Measurements from ENCODE around the gene PSMG2. TPM values are rescaled to one million over a fixed set of nuclear protein-coding genes. Genes with fewer than 3 reads are reported as not detected.

PSMG2 gene
- total RNA-seq, 1 experiment from 2014 or later = 91.7 TPM

DNA sequence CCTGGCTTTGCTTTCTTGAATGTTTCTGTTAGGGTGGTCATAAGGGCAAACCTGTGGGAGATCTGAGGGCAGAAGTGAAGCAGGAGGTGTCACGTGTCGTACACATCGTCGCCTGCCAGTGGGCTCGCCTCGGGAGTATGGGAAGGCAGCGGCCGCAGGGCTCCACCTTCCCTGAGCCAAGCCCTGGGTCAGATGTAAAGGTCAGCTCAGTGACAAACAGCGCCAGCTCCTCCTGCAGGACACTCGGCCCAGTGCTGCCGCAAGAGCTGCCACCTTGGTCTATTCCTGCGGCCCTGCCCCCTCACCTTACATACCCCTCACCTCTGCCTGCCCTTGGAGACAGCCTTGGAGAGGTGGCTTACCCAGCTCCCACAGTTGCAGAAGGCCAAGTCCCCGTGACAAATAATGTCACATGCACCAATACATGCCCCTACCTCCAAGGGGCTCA lies 64.2 kb downstream of the PSMG2 start:
- Histone ChIP-seq H3K4me3 (ENCODE audit: insufficient read depth, low read depth, low read length) (no peak overlapping the region), H3K36me3 (replicated peaks; ENCODE audit: control insufficient read depth, insufficient read depth, low read length) (no peaks in the 10 kb centered on the region), H3K27me3 (ENCODE audit: control insufficient read depth, insufficient read depth, low read length) (no peaks in the 10 kb centered on the region)
- peak; percentile 88 for DNase-seq

DNA sequence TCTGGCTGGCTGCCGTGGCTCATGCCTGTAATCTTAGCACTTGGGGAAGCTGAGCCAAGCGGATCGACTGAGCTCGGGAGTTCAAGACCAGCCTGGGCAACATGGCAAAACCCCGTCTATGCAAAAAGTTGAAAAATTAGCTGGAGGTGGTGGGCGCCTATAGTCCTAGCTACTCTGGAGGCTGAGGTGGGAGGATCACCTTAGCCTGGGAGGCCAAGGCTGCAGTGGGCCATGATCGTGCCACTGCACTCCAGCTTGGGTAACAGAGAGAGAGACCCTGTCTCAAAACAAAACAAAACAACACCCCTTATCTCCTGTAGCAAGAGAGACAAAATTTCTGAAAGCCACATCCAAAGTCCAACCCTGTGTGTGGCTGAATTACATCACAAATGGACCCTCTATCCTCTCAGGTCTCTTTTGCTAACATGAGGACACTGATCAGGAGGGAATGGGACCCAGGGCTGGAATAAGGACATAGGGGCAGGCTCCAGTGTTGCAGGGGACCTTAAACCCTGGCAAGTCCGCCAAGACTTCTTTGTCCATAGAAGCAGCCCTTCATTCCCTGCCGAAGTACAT lies 64.8 kb downstream of the PSMG2 start:
- Histone ChIP-seq H3K4me3 (ENCODE audit: insufficient read depth, low read depth, low read length) (no peak overlapping the region), H3K27me3 (ENCODE audit: control insufficient read depth, insufficient read depth, low read length) (no peaks in the 10 kb centered on the region), H3K36me3 (replicated peaks; ENCODE audit: control insufficient read depth, insufficient read depth, low read length) (no peaks in the 10 kb centered on the region)
- no peak for DNase-seq

DNA sequence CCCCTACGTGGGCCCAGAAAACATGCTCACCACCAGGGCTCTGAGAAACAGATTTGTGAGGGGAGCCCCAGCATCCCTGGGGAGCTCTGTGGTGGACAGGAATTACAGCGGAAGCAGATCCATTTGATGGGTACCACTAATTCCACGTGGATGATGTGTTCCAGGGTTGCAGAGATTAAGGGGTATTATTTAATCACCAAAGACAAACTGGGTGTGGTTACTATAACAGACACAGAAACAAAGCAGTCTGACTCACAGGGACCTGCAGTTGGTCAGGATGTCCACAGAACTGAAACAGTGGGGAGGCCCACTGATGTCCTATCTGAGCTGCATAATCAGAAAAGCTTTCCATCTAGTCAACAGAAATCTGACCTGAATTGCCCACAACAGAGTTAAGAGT lies 65.8 kb downstream of the PSMG2 start:
- Histone ChIP-seq H3K27me3 (ENCODE audit: control insufficient read depth, insufficient read depth, low read length) (no peaks in the 10 kb centered on the region), H3K4me3 (ENCODE audit: insufficient read depth, low read depth, low read length) (no peak overlapping the region), H3K36me3 (replicated peaks; ENCODE audit: control insufficient read depth, insufficient read depth, low read length) (no peaks in the 10 kb centered on the region)
- DNase-seq = no peak

DNA sequence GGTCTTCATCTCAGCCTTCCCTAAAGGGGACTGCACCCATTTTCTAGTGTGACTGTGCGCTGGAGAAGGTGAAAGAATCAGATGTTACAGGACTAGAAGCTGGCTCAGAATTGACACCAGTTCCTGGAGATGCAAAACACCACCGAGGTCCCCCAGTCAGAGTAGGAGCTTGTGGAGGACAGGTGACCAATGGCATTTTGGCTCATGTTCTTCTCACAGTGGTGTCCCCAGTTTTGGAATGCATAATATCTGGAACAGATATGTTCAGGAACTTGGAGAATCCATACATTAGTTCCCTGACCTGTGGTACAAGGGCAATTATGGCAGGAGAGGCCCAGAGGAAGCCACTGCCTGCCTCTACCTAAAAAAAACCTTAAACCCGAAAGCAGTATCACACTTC lies 66.3 kb downstream of the PSMG2 start:
- no peak overlapping the region for H3K4me3 ChIP-seq (ENCODE audit: insufficient read depth, low read depth, low read length)
- DNase-seq = no peak
- no peaks in the 10 kb centered on the region for H3K27me3 ChIP-seq (ENCODE audit: control insufficient read depth, insufficient read depth, low read length)
- H3K36me3 ChIP-seq (replicated peaks; ENCODE audit: control insufficient read depth, insufficient read depth, low read length) = no peaks in the 10 kb centered on the region

DNA sequence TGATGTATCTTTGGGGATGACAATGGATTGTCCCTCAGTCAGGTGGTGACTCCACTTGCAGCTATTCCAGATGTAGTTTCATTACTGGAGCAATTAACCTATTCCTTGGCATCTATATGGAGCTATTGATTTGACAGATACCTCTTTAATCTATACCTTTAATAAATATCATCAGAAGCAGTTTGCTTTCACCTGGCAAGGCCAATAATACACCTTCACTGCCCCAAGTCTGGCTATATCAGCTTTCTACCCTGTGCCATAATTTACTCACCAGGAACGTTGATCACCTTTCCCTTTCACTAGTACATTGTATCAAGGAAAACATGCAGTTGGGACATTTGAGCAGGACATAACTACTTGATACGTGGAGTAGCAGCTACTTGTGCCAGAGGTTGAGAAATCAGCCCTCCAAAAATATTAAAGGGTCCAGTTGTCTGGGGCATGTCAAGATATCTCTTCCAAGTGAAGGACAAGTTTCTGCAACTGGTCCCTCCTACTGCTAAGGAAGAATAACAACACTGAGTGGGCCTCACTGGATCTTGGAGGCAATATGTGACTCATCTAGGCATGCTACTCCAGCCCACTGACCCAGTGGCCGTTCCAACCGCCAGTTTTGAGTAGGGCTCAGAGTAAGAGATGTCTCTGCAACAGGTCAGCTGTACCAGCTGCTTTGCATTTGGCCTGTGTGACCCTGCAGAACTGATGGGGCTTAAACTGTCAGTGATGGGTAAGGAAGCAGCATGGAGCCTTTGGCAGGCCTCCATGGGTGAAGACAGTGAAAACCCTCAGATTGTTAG lies 67.0 kb downstream of the PSMG2 start:
- Histone ChIP-seq H3K4me3 (ENCODE audit: insufficient read depth, low read depth, low read length) (no peak overlapping the region), H3K36me3 (replicated peaks; ENCODE audit: control insufficient read depth, insufficient read depth, low read length) (no peaks in the 10 kb centered on the region), H3K27me3 (ENCODE audit: control insufficient read depth, insufficient read depth, low read length) (no peaks in the 10 kb centered on the region)
- no peak for DNase-seq

DNA sequence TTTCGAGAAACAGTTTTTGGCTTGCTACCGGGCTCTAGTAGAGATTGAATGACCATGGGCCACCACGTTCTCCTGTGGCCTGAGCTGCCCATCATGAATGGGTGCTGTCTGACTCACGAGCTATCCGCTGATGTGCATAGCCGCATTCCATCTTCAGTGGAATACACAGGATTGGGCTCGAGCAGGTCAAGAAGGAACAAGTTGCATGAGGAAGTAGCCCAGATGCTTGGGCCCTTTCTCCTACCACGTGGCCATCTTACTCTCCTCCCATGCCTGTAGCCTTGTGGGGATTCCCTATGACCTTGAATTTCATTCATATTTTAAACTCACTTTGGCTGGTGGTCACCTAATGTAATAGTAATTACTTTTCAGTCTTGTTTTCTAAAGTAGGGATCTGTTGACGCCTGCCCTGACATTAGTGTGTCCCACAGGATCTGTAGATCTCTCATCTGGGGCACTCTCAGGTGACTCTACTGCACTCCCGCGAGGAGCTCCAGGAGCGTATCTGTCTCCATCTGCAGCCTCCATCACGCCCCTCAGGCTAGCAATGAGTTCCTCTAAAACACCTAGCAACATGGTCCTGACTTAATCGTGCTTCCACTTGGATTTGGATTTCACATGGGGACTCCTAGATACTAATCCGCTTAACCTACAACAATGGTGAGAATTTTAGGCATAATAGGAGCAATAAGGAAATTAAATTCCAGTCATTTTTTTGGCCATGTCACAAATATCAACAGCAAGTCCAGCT lies 67.8 kb downstream of the PSMG2 start:
- Histone ChIP-seq H3K4me3 (ENCODE audit: insufficient read depth, low read depth, low read length) (no peak overlapping the region), H3K27me3 (ENCODE audit: control insufficient read depth, insufficient read depth, low read length) (no peaks in the 10 kb centered on the region), H3K36me3 (replicated peaks; ENCODE audit: control insufficient read depth, insufficient read depth, low read length) (no peaks in the 10 kb centered on the region)
- no peak for DNase-seq

DNA sequence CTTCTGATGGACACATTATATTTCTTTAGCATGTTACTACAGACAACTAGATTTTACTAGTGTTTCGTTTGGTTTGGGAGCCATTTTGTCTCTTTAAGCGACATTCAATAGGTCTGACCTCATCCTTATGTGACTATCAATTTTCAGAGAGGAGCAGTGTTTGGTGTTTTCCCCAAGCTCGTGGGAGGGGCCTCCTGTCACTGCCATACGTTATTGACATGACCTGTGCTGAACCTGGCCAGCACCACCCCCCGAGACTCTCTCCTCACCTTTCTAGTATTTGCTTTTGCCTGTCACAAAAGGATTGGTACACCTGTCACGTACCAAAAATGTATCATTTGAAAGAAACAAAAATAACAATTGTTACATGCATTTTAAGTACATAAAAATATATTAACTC lies 69.3 kb downstream of the PSMG2 start:
- H3K36me3 ChIP-seq (replicated peaks; ENCODE audit: control insufficient read depth, insufficient read depth, low read length) = no peaks in the 10 kb centered on the region
- no peak for DNase-seq
- H3K27me3 ChIP-seq (ENCODE audit: control insufficient read depth, insufficient read depth, low read length) = no peaks in the 10 kb centered on the region
- H3K4me3 ChIP-seq (ENCODE audit: insufficient read depth, low read depth, low read length) = no peak overlapping the region

DNA sequence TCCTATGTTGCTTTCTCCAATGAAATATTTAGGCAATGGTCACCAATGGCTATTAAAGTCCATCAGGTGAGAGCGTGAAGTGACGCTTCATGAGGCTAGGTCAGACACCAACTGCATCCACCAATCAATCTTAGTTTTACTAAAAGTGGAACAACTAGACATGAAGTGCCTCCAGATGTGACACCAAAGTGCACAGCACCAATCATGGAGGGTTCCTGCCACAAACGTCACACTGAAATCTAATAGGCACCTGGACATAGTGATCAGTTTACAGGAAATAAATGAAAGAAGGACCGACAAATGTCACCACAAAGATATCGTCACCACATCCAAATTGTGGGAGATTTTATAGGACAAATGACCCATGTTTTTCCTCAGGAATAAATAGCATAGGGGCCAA lies 70.5 kb downstream of the PSMG2 start:
- DNase-seq = no peak
- Histone ChIP-seq H3K36me3 (replicated peaks; ENCODE audit: control insufficient read depth, insufficient read depth, low read length) (no peaks in the 10 kb centered on the region), H3K27me3 (ENCODE audit: control insufficient read depth, insufficient read depth, low read length) (peaks cover 3% of the 10 kb centered on the region; the same call in 1 of the 2 replicates), H3K4me3 (ENCODE audit: insufficient read depth, low read depth, low read length) (no peak overlapping the region)

DNA sequence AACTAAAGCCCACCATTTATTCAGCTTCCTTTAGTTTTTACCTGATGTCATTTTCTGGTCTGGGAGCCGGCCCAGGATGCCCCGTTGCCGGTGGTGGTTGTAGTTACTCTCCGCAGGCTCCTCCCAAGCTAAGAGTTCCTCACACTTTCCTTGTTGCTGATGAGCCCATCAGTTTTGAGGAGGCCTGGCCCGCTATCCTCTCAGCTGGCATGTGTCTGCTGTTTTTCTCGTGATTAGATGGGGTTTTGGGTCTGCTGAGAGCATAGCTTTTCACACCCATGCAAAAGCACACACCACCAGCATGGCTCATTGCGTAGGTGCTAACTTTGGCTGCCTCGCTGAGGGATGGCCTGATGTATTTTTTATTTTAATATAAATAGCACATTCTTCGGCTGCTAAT lies 72.1 kb downstream of the PSMG2 start:
- no peak for DNase-seq
- Histone ChIP-seq H3K27me3 (ENCODE audit: control insufficient read depth, insufficient read depth, low read length) (peaks cover 3% of the 10 kb centered on the region; the same call in 1 of the 2 replicates), H3K4me3 (ENCODE audit: insufficient read depth, low read depth, low read length) (no peak overlapping the region), H3K36me3 (replicated peaks; ENCODE audit: control insufficient read depth, insufficient read depth, low read length) (no peaks in the 10 kb centered on the region)

Other genes with a start within 250 kb of the PSMG2 start
- 14.5 and 18.0 TPM in 2 replicates for gene SPIRE1, start 44.9 kb upstream of the PSMG2 start, total RNA-seq (2014; rRNA removed; shearing (Covaris generic))
- 17.2 and 20.5 TPM in 2 replicates for gene CEP76, start 319 bp upstream of the PSMG2 start, total RNA-seq (2014; rRNA removed; shearing (Covaris generic))
- 46.9 and 57.9 TPM in 2 replicates for gene PTPN2, start 181.2 kb downstream of the PSMG2 start, total RNA-seq (2014; rRNA removed; shearing (Covaris generic))
- gene SEH1L, start 245.0 kb downstream of the PSMG2 start, total RNA-seq (2014; rRNA removed; shearing (Covaris generic)) = 29.3 and 40.5 TPM in 2 replicates